VCaP (cell line): ENCODE measurements around the gene SLC17A5.

Experiments used
- H3K27ac ChIP-seq: fragments of 450-650 bp; 2 replicates; pipeline ENCODE4 v1.5.1; 2017
- CTCF ChIP-seq: fragments of 450-650 bp; conservative IDR thresholded peaks from 2 replicates; pipeline ENCODE4 v1.5.1; 2017; ENCODE audit warnings: mild to moderate bottlenecking, moderate library complexity

SLC17A5 gene

GRCh38 chr6:73653571-73654424 lies at the start of gene SLC17A5:
Gene SLC17A5, minus strand, starts transcription at chr6:73653992. Its CDS starts 106 bp downstream, at chr6:73653886.
- no peak for TF ChIP-seq CTCF

GRCh38 chr6:73703466-73703865 lies 49.7 kb upstream of the SLC17A5 start:
- H3K27ac ChIP-seq, result no peak overlapping the region

More at GRCh38 chr6:73653571-73654424, at the start of gene SLC17A5:
- H3K27ac ChIP-seq, result peak within 1 kb of the TSS; percentile 87

GRCh38 chr6:73702444-73702843 lies 48.7 kb upstream of the SLC17A5 start:
- no peak for TF ChIP-seq CTCF
- H3K27ac ChIP-seq, result peak overlapping the region; percentile 23; the same call in 1 of the 2 replicates

More at GRCh38 chr6:73703466-73703865, 49.7 kb upstream of the SLC17A5 start:
- no peak for TF ChIP-seq CTCF

- no peak for TF ChIP-seq CTCF
- H3K27ac ChIP-seq, result no peak overlapping the region
Measured at GRCh38 chr6:73699676-73700459, 46.1 kb upstream of the SLC17A5 start.

- H3K27ac ChIP-seq, result no peak overlapping the region
Measured at GRCh38 chr6:73696966-73697655, 43.3 kb upstream of the SLC17A5 start.

GRCh38 chr6:73695619-73696421 lies 42.0 kb upstream of the SLC17A5 start, which contains the start of gene CD109:
Gene CD109, plus strand, starts transcription at chr6:73696203. Its CDS starts 13 bp downstream, at chr6:73696216.
- no peak for TF ChIP-seq CTCF
- H3K27ac ChIP-seq, result peak within 1 kb of the TSS; percentile 64

More at GRCh38 chr6:73696966-73697655, 43.3 kb upstream of the SLC17A5 start:
- TF ChIP-seq CTCF, result no peak
